LNCaP clone FGC (cell line): ENCODE results near the gene RAC3.

Experiments
- DNase-seq: peaks from one replicate; pipeline ENCODE4 v3.0.0-alpha.2; 2011; ENCODE audit warnings: low read depth
- H3K4me3 ChIP-seq: 2 replicates; pipeline ENCODE4 v1.5.1; 2011; ENCODE audit warnings: mild to moderate bottlenecking, low read depth, low read length, control low read depth
- CTCF ChIP-seq: IDR thresholded peaks from 2 replicates; pipeline ENCODE4 v1.5.1; 2012; ENCODE audit warnings: mild to moderate bottlenecking; ENCODE audit not compliant: control insufficient read depth, insufficient read depth; ENCODE audit errors: extremely low read depth

Gene RAC3

GRCh38 chr17:82050152-82050760 is 18.8 kb downstream of the RAC3 start:
- TF ChIP-seq CTCF, result no peak
- peak overlapping the region; percentile 89 for H3K4me3 ChIP-seq
- DNase-seq, result no peak

- TF ChIP-seq CTCF, result no peak
Measured at GRCh38 chr17:82050761-82051641, 19.5 kb downstream of the RAC3 start.

GRCh38 chr17:82051776-82052637 is 20.5 kb downstream of the RAC3 start, which contains the start of the genes GPS1 and RFNG:
TSS of gene GPS1 (plus strand) at chr17:82051898. CDS start at chr17:82051932, 34 bp downstream.
TSS of gene RFNG (minus strand) at chr17:82051811. CDS start at chr17:82051766, 45 bp downstream.
- no peak for DNase-seq
- H3K4me3 ChIP-seq, result peak within 1 kb of the TSS; percentile 89
- no peak for TF ChIP-seq CTCF

More at GRCh38 chr17:82050761-82051641, 19.5 kb downstream of the RAC3 start:
- peak overlapping the region; percentile 89 for H3K4me3 ChIP-seq
- DNase-seq, result no peak

GRCh38 chr17:82052638-82053059 is 21.2 kb downstream of the RAC3 start:
- peak overlapping the region; percentile 89 for H3K4me3 ChIP-seq
- DNase-seq, result no peak
- no peak for TF ChIP-seq CTCF

GRCh38 chr17:82053130-82053529 is 21.7 kb downstream of the RAC3 start:
- TF ChIP-seq CTCF, result no peak
- DNase-seq, result no peak
- H3K4me3 ChIP-seq, result peak overlapping the region; percentile 89

- TF ChIP-seq CTCF, result no peak
- H3K4me3 ChIP-seq, result no peak overlapping the region
- no peak for DNase-seq
Measured at GRCh38 chr17:82053556-82054263, 22.2 kb downstream of the RAC3 start.
